Stimulated activated naive CD8-positive, alpha-beta T cell treated with anti-CD3 and anti-CD28 coated beads, Interleukin-15, Interleukin-2, amounts not matched to agents 100 ng/mL and 50 ng/mL, for 24 hours (primary cell): ENCODE results near the gene OPRM1.
"Not testable (repeated sequence)": the region's sequence is repeated elsewhere in the genome, so short reads cannot be mapped to it uniquely, and the experiment has no call there.

Experiments
- H3K27ac Mint-ChIP-seq: one replicate; pipeline ENCODE4 v1.8.0; 2021; ENCODE audit warnings: mild to moderate bottlenecking, mixed read lengths
- H3K27me3 Mint-ChIP-seq: one replicate; pipeline ENCODE4 v1.8.0; 2021; ENCODE audit warnings: mixed read lengths
- H3K36me3 Mint-ChIP-seq: one replicate; pipeline ENCODE4 v1.8.0; 2021; ENCODE audit warnings: low read depth, mixed read lengths
- H3K4me1 Mint-ChIP-seq: one replicate; pipeline ENCODE4 v1.8.0; 2021; ENCODE audit warnings: low read depth, mixed read lengths
- H3K4me3 Mint-ChIP-seq: one replicate; pipeline ENCODE4 v1.8.0; 2021; ENCODE audit warnings: mild to moderate bottlenecking, mixed read lengths
- H3K9me3 Mint-ChIP-seq: one replicate; pipeline ENCODE4 v1.8.0; 2021; ENCODE audit warnings: mixed read lengths

The OPRM1 gene

GRCh38 chr6:154156135-154156896, 117.3 kb downstream of the OPRM1 start:
- peaks cover 13% of the 10 kb centered on the region for H3K36me3 Mint-ChIP-seq
- no peaks in the 10 kb centered on the region for H3K9me3 Mint-ChIP-seq
- peak overlapping the region; percentile 72 for H3K4me3 Mint-ChIP-seq
- H3K4me1 Mint-ChIP-seq, result peaks cover 44% of the 10 kb centered on the region
- no peaks in the 10 kb centered on the region for H3K27me3 Mint-ChIP-seq
- H3K27ac Mint-ChIP-seq, result peak overlapping the region; percentile 88

GRCh38 chr6:154157082-154157481, 118.0 kb downstream of the OPRM1 start:
- peak overlapping the region; percentile 88 for H3K27ac Mint-ChIP-seq
- H3K4me1 Mint-ChIP-seq, result peaks cover 44% of the 10 kb centered on the region
- no peaks in the 10 kb centered on the region for H3K9me3 Mint-ChIP-seq
- no peaks in the 10 kb centered on the region for H3K27me3 Mint-ChIP-seq
- H3K36me3 Mint-ChIP-seq, result peaks cover 13% of the 10 kb centered on the region
- H3K4me3 Mint-ChIP-seq, result peak overlapping the region; percentile 72

GRCh38 chr6:154157706-154158105, 118.7 kb downstream of the OPRM1 start:
- Mint-ChIP-seq H3K9me3 (no peaks in the 10 kb centered on the region), H3K4me3 (peak overlapping the region; percentile 72), H3K27ac (peak overlapping the region; percentile 88), H3K27me3 (no peaks in the 10 kb centered on the region), H3K36me3 (peaks cover 13% of the 10 kb centered on the region), H3K4me1 (peaks cover 44% of the 10 kb centered on the region)

DNA sequence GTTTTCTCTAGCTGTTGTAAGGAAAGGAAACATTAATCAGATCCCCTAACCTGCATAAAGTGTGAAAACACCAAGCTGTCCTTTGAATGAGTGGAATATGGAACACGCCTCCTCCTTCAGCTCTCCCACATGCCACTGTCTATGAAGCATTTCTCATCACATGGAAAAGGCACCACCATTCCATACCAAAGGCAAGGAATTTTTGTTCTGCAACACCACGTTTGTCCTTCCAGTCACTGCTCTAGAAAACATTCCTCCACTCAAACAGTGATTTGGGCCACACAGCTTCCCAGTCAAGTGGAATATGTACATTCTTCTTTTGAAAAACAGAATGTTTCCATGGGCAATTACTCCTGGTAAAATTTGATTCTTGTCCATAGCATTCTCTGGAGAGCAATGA, 120.1 kb downstream of the OPRM1 start:
- no peaks in the 10 kb centered on the region for H3K27me3 Mint-ChIP-seq
- H3K9me3 Mint-ChIP-seq, result no peaks in the 10 kb centered on the region
- H3K4me1 Mint-ChIP-seq, result peaks cover 44% of the 10 kb centered on the region
- H3K4me3 Mint-ChIP-seq, result no peak overlapping the region
- peaks cover 13% of the 10 kb centered on the region for H3K36me3 Mint-ChIP-seq
- no peak overlapping the region for H3K27ac Mint-ChIP-seq

DNA sequence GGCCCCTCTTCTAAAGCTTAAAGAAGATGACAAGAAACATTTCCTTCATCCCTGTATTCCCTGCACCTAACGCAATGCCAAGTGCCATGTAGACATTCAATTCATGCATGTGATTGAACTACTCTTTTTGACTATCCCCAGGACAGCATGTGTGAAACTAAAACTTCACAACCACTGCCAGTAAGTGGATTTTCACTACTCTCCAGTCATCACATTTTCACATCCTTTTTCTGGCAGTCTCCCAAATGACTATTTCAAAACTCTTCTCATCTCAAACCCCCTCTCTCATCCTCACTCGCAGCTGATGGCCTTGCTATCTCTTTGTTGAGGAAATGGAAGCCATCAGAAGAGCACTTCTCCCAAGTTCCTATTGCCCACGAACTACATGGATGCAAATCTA, 122.6 kb downstream of the OPRM1 start:
- Mint-ChIP-seq H3K4me3 (no peak overlapping the region), H3K4me1 (peaks cover 40% of the 10 kb centered on the region), H3K27me3 (no peaks in the 10 kb centered on the region), H3K27ac (no peak overlapping the region), H3K9me3 (no peaks in the 10 kb centered on the region), H3K36me3 (peaks cover 28% of the 10 kb centered on the region)

DNA sequence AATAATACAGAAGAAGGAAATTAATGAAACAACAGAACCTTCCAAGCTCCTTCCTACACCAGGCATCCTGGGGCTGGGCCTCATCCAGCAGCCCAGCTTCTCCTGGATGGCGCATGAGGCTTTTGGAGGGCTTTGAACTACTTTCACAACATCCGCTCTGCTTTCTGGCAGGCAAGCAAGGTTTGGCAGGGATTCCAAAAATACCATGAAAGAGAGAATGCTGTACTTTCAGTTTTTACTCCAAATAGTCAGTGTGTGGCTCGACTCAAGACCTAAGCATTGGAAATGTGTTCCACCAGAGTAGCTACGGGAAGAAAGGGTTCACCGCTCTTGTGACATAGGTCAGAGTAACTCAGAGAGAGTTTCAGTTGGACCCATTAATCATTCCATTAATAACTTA, 125.4 kb downstream of the OPRM1 start:
- H3K4me3 Mint-ChIP-seq, result no peak overlapping the region
- H3K36me3 Mint-ChIP-seq, result peaks cover 36% of the 10 kb centered on the region
- no peak overlapping the region for H3K27ac Mint-ChIP-seq
- H3K4me1 Mint-ChIP-seq, result peaks cover 44% of the 10 kb centered on the region
- H3K27me3 Mint-ChIP-seq, result no peaks in the 10 kb centered on the region
- peaks cover 3% of the 10 kb centered on the region for H3K9me3 Mint-ChIP-seq

DNA sequence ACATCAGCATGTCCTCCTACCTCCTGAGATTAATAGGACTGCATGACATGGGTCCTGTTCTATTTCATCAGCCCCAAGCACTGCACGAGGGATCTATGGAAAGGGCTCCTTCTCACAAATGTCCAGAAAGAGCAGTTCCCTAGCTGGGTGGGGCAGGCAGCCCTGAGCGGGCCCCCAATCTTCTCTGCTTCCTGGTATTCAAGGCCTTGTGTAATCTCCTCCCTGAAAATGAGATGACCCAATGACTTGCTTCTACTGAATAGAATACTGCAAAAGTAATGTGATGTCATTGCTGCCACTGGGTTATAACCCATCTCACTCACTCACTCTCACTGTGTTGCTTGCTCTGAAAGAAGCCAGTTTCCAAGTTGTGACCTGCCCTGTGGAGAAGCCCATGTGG, 126.4 kb downstream of the OPRM1 start:
- H3K4me3 Mint-ChIP-seq, result no peak overlapping the region
- no peaks in the 10 kb centered on the region for H3K27me3 Mint-ChIP-seq
- H3K9me3 Mint-ChIP-seq, result peaks cover 7% of the 10 kb centered on the region
- peaks cover 42% of the 10 kb centered on the region for H3K36me3 Mint-ChIP-seq
- no peak overlapping the region for H3K27ac Mint-ChIP-seq
- peaks cover 55% of the 10 kb centered on the region for H3K4me1 Mint-ChIP-seq

DNA sequence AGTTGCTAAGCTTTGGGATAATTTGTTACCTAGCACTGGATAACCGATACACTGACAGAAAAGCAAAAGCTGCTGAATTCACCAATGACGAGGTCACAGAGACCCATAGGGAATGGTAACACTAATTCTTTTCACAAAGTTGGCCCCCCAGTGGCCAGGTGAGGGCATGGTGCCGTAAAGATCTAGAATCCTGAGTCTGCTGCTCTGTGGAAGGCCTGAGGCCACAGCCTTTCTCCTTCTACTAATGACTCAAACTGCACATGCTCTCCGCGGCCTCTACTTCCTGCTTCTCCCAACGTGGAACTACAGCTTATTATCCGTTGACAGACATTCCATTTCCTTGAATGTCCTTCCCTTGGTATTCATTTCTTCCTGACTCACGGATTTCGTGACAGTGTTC, 127.1 kb downstream of the OPRM1 start:
- no peak overlapping the region for H3K4me3 Mint-ChIP-seq
- peaks cover 55% of the 10 kb centered on the region for H3K4me1 Mint-ChIP-seq
- no peaks in the 10 kb centered on the region for H3K27me3 Mint-ChIP-seq
- peaks cover 42% of the 10 kb centered on the region for H3K36me3 Mint-ChIP-seq
- peaks cover 7% of the 10 kb centered on the region for H3K9me3 Mint-ChIP-seq
- no peak overlapping the region for H3K27ac Mint-ChIP-seq

DNA sequence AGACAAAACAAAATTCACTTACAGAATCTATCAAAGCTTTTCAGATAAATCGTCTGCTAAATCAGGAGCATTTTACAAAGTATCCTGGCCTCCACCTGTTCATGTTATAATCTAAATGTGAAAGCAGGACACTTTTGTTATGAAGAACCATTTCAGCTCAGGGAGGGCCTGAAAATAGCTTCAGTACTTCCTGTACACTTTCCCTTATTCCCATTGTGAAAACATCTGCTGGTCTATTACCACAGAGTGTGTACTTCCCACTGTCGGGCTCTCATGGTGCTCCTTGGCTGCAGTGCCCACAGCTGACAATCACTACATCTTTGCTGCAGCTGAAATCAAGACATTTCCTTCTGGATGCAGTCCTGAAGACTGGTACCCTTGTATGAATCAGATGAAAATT, 128.1 kb downstream of the OPRM1 start:
- Mint-ChIP-seq H3K4me1 (peaks cover 59% of the 10 kb centered on the region), H3K27me3 (no peaks in the 10 kb centered on the region), H3K27ac (no peak overlapping the region), H3K4me3 (no peak overlapping the region), H3K9me3 (peaks cover 7% of the 10 kb centered on the region), H3K36me3 (peaks cover 43% of the 10 kb centered on the region)

DNA sequence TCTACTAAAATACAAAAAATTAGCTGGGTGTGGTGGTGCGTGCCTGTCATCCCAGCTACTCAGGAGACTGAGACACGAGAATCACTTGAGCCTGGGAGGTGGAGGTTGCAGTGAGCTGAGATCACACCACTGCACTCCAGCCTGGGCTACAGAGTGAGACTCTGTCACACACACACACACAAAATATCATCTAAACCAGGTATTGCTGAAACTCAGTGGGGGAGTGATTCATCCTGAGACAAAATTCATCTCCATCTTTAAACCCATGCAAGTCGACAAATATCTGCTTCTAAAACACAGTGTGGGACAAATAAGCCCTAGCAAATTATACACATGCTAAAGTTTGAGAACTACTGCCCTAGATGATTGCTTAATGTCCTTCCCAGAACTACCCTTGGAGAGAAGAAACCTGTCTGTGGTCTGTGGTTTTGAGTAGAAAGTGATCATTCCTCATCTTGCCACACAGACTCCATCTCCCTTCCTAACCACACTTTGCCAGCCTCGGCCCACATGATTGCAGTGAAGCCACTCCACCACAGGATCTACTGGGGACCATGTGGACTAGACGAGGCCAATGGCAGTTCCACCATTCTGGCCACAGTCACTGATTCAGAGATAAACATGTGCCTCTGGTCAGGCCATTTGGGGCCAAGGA, 130.3 kb downstream of the OPRM1 start:
- Mint-ChIP-seq H3K36me3 (peaks cover 54% of the 10 kb centered on the region), H3K4me1 (peaks cover 71% of the 10 kb centered on the region), H3K4me3 (peak overlapping the region; percentile 42), H3K27ac (peak overlapping the region; percentile 82), H3K27me3 (no peaks in the 10 kb centered on the region), H3K9me3 (peaks cover 13% of the 10 kb centered on the region)

DNA sequence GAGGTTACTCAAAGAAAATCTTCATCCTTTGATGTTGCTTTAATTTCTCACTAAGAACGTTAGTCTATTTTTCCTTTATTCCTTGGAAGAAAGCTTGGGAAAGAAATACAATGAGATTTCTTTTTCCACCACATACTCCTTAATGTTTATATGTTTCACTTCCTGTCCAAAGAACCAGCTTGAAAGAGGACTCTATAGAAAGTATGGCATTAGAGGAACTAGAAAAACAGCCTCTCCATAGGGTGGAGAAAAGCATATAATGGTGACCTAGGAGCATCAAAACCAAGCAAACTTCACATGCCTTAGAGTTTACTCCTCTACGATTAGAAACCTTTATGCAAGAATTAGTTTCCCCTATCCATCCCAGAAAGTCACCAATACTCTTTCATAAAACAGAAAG, 131.1 kb downstream of the OPRM1 start:
- H3K4me3 Mint-ChIP-seq, result no peak overlapping the region
- peaks cover 16% of the 10 kb centered on the region for H3K9me3 Mint-ChIP-seq
- no peaks in the 10 kb centered on the region for H3K27me3 Mint-ChIP-seq
- H3K36me3 Mint-ChIP-seq, result peaks cover 55% of the 10 kb centered on the region
- H3K4me1 Mint-ChIP-seq, result peaks cover 74% of the 10 kb centered on the region
- no peak overlapping the region for H3K27ac Mint-ChIP-seq

- not testable (repeated sequence) for H3K27me3 Mint-ChIP-seq, H3K27ac Mint-ChIP-seq, H3K4me3 Mint-ChIP-seq
- Mint-ChIP-seq H3K4me1 (peaks cover 73% of the 10 kb centered on the region), H3K36me3 (peaks cover 53% of the 10 kb centered on the region), H3K9me3 (peaks cover 21% of the 10 kb centered on the region)
These were observed 133.4 kb downstream of the OPRM1 start for GRCh38 chr6:154172393-154172792.

DNA sequence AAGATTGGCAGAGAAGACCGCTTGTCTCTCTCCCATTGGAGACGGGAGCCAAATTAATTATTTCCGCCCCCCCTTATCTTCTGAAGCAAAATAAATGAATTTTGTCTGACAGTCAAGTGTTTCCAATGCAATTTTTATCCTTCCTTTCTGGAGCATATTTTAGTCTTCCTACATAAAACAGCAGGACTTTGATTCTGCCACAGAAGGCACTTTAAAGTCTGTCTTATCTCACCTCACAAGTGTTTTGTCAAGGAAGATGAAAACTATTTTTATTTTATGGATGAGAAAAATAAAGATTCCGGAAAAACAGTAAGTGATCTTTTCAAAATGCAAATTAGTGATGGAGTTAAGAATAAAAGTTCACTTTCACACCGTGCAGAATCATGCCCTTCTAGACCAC, 140.4 kb downstream of the OPRM1 start:
- peaks cover 14% of the 10 kb centered on the region for H3K9me3 Mint-ChIP-seq
- H3K36me3 Mint-ChIP-seq, result peaks cover 49% of the 10 kb centered on the region
- no peaks in the 10 kb centered on the region for H3K27me3 Mint-ChIP-seq
- no peak overlapping the region for H3K4me3 Mint-ChIP-seq
- H3K27ac Mint-ChIP-seq, result no peak overlapping the region
- peaks cover 42% of the 10 kb centered on the region for H3K4me1 Mint-ChIP-seq

DNA sequence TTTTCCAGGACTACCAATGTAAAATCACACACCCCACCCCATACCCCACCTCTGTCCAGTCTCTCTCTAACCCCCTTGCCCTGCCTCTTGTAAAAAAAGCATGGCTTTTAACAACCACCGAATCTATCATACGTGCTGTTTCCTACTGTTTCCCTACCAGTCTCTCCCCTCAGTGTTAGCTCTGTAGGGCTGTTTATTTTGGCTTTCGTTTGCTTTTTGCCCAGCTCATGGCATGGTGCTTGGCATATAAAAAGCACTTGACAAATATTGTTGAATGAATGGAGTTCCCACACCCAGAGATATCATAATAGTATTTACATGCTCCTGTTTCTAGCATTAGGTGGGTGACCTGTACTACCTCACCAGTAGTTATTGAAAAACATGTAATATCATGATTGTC, 148.2 kb downstream of the OPRM1 start:
- peaks cover 35% of the 10 kb centered on the region for H3K36me3 Mint-ChIP-seq
- H3K27me3 Mint-ChIP-seq, result no peaks in the 10 kb centered on the region
- H3K4me1 Mint-ChIP-seq, result peaks cover 25% of the 10 kb centered on the region
- no peak overlapping the region for H3K4me3 Mint-ChIP-seq
- H3K27ac Mint-ChIP-seq, result no peak overlapping the region
- H3K9me3 Mint-ChIP-seq, result peaks cover 3% of the 10 kb centered on the region

GRCh38 chr6:154187714-154188113, 148.7 kb downstream of the OPRM1 start:
- Mint-ChIP-seq H3K4me1 (peaks cover 25% of the 10 kb centered on the region), H3K4me3 (no peak overlapping the region), H3K9me3 (peaks cover under 1% of the 10 kb centered on the region), H3K27ac (no peak overlapping the region), H3K27me3 (no peaks in the 10 kb centered on the region), H3K36me3 (peaks cover 35% of the 10 kb centered on the region)
